HepG2 (cell line): Measurements from ENCODE around the gene TRMU. TPM values are rescaled to one million over a fixed set of nuclear protein-coding genes. Genes with fewer than 3 reads are reported as not detected.

ENCODE experiments used
- ARID2 ChIP-seq: sonication (generic); formaldehyde crosslinking; IDR thresholded peaks from 2 replicates; pipeline ENCODE4 v1.8.1; 2022; ENCODE audit warnings: mild to moderate bottlenecking, missing genetic modification reagents, borderline replicate concordance
- ATF1 ChIP-seq: IDR thresholded peaks from 2 replicates; pipeline ENCODE4 v1.6.1; 2016; ENCODE audit warnings: mild to moderate bottlenecking, control low read depth
- CBFB ChIP-seq: sonication (generic); formaldehyde crosslinking; IDR thresholded peaks from 2 replicates; pipeline ENCODE4 v1.4.0; 2020; ENCODE audit warnings: missing genetic modification reagents
- CENPX ChIP-seq: sonication (generic); formaldehyde crosslinking; IDR thresholded peaks from 2 replicates; pipeline ENCODE4 v1.9.0; 2021; ENCODE audit warnings: mild to moderate bottlenecking, missing genetic modification reagents, moderate library complexity
- DR1 ChIP-seq: sonication (generic); formaldehyde crosslinking; IDR thresholded peaks from 2 replicates; pipeline ENCODE4 v1.8.0; 2021; ENCODE audit warnings: mild to moderate bottlenecking, missing genetic modification reagents, inconsistent platforms
- EHMT2 ChIP-seq: fragments of 200-600 bp; sonication (generic); IDR thresholded peaks from 2 replicates; pipeline ENCODE4 v1.7.0; 2017; ENCODE audit warnings: antibody characterized with exemption, low read depth, low read length, borderline replicate concordance
- HNF4A ChIP-seq: sonication (generic); formaldehyde crosslinking; IDR thresholded peaks from 2 replicates; pipeline ENCODE4 v1.4.0; 2020; ENCODE audit warnings: missing genetic modification reagents
- IKZF1 ChIP-seq: fragments of 450-650 bp; IDR thresholded peaks from 2 replicates; pipeline ENCODE4 v1.7.1; 2016
- JUNB ChIP-seq: sonication (generic); formaldehyde crosslinking; IDR thresholded peaks from 2 replicates; pipeline ENCODE4 v1.8.0; 2022; ENCODE audit warnings: missing genetic modification reagents, mild to moderate bottlenecking, borderline replicate concordance
- MEIS1 ChIP-seq: sonication (generic); formaldehyde crosslinking; IDR thresholded peaks from 2 replicates; pipeline ENCODE4 v1.9.0; 2021; ENCODE audit warnings: mild to moderate bottlenecking, missing genetic modification reagents, moderate library complexity, borderline replicate concordance
- MYC ChIP-seq: sonication (generic); formaldehyde crosslinking; IDR thresholded peaks from 2 replicates; pipeline ENCODE4 v1.9.0; 2021; ENCODE audit warnings: missing genetic modification reagents, borderline replicate concordance
- POLR2A ChIP-seq, 2 experiments: IDR thresholded peaks; 2 replicates each; pipeline ENCODE4 v1.6.1; 2011; ENCODE audit warnings: low read depth in 2 of 2, low read length in 2 of 2, mild to moderate bottlenecking in 1 of 2, moderate library complexity in 1 of 2; ENCODE audit not compliant: insufficient read depth in 1 of 2
- RBAK ChIP-seq: sonication (generic); formaldehyde crosslinking; IDR thresholded peaks from 2 replicates; pipeline ENCODE4 v1.5.1; 2020; ENCODE audit warnings: mild to moderate bottlenecking, missing genetic modification reagents
- TCF7 ChIP-seq: sonication (generic); IDR thresholded peaks from 2 replicates; pipeline ENCODE4 v1.6.1; 2016; ENCODE audit warnings: antibody characterized with exemption, low read depth
- TOPORS ChIP-seq: sonication (generic); formaldehyde crosslinking; IDR thresholded peaks from 2 replicates; pipeline ENCODE4 v1.8.0; 2023; ENCODE audit warnings: mild to moderate bottlenecking, missing genetic modification reagents
- ZBTB25 ChIP-seq: IDR thresholded peaks from 2 replicates; pipeline ENCODE4 v1.6.1; 2018; ENCODE audit warnings: missing genetic modification reagents
- ZNF136 ChIP-seq: sonication (generic); formaldehyde crosslinking; IDR thresholded peaks from 2 replicates; pipeline ENCODE4 v1.8.1; 2022; ENCODE audit warnings: low read depth, mild to moderate bottlenecking, moderate library complexity, missing genetic modification reagents
- ZNF138 ChIP-seq: sonication (generic); formaldehyde crosslinking; IDR thresholded peaks from 2 replicates; pipeline ENCODE4 v1.5.0; 2020; ENCODE audit warnings: mild to moderate bottlenecking, low read depth, missing genetic modification reagents
- ZNF34 ChIP-seq: sonication (generic); formaldehyde crosslinking; IDR thresholded peaks from 2 replicates; pipeline ENCODE4 v1.4.0; 2020; ENCODE audit warnings: mild to moderate bottlenecking, missing genetic modification reagents, borderline replicate concordance
- ZNF543 ChIP-seq: sonication (generic); formaldehyde crosslinking; IDR thresholded peaks from 2 replicates; pipeline ENCODE4 v1.4.0; 2020; ENCODE audit warnings: mild to moderate bottlenecking, missing genetic modification reagents
- ZNF556 ChIP-seq: sonication (generic); formaldehyde crosslinking; IDR thresholded peaks from 2 replicates; pipeline ENCODE4 v1.4.0; 2020; ENCODE audit warnings: mild to moderate bottlenecking, missing genetic modification reagents, borderline replicate concordance
- ZNF607 ChIP-seq: sonication (generic); formaldehyde crosslinking; IDR thresholded peaks from 2 replicates; pipeline ENCODE4 v1.5.1; 2020; ENCODE audit warnings: missing genetic modification reagents, mild to moderate bottlenecking, borderline replicate concordance
- ZNF614 ChIP-seq: IDR thresholded peaks from 2 replicates; pipeline ENCODE4 v1.6.1; 2018; ENCODE audit warnings: missing biosample characterization, missing genetic modification reagents, inconsistent platforms, borderline replicate concordance
- ZSCAN21 ChIP-seq: sonication (generic); formaldehyde crosslinking; IDR thresholded peaks from 2 replicates; pipeline ENCODE4 v1.8.0; 2022; ENCODE audit warnings: mild to moderate bottlenecking, missing genetic modification reagents, moderate library complexity, borderline replicate concordance
- polyA plus RNA-seq, 8 experiments: library from polyadenylated mRNA; depleted of rRNA in 3 of 8; stranded (reverse) in 7 of 8; unstranded in 1 of 8; fragments of >200 nt; fragmentation: Illumina TruSeq in 4 of 8; extraction: Trizol in 4 of 8; gene quantifications; 2 replicates each; pipeline versions ENCODE4 v1.2.1 to v1.2.3, GENCODE V29; 2011 to 2016; ENCODE audit warnings: low read depth in 4 of 8, missing spikeins in 1 of 8, mixed read lengths in 1 of 8; ENCODE audit not compliant: insufficient read depth in 1 of 8
- total RNA-seq, 5 experiments: library from RNA; depleted of rRNA; stranded (reverse); fragments of >200 nt; fragmentation: Illumina TruSeq; extraction: Trizol; gene quantifications; 2 replicates each; pipeline ENCODE4 v1.2.3, GENCODE V29; 2016; ENCODE audit warnings: low read depth in 1 of 5
- TF ChIP-seq, protein P1 (sequence below): sonication (generic); formaldehyde crosslinking; IDR thresholded peaks from 2 replicates; pipeline ENCODE4 v1.8.0; 2022; ENCODE audit warnings: missing genetic modification reagents, mild to moderate bottlenecking, borderline replicate concordance
- TF ChIP-seq, protein P2 (sequence below): sonication (generic); formaldehyde crosslinking; IDR thresholded peaks from 2 replicates; pipeline ENCODE4 v1.5.1; 2020; ENCODE audit warnings: missing genetic modification reagents, mild to moderate bottlenecking, borderline replicate concordance

The TRMU gene
- total and polyA plus RNA-seq, 2 of the 13 experiments (the other 11 are each of a cell fraction or from before 2014, with no cell fraction given), result 31.0 to 50.2 TPM

- no peak for TF ChIP-seq DR1
- TF ChIP-seq ZNF136 (CRISPR knock-in tag), result no peak
- no peak for TF ChIP-seq EHMT2
- TF ChIP-seq ZNF556 (CRISPR knock-in tag), result peak; percentile 79; the same call in 1 of the 2 replicates
- TF ChIP-seq JUNB, result peak; percentile 99
- TF ChIP-seq ZNF543 (CRISPR knock-in tag), result peak; percentile 46; the same call in 1 of the 2 replicates
- 0 out of 2 replicates have a peak, but pooled peaks have one; percentile 78 for TF ChIP-seq ZNF34 (CRISPR knock-in tag)
- peak; percentile 52 to 55 for TF ChIP-seq POLR2A (IDR thresholded peaks at IDR 0.05; ENCODE audit: insufficient read depth in 1 of 2, low read depth in 2 of 2, low read length in 2 of 2)
- TF ChIP-seq ZBTB25 (CRISPR knock-in tag), result peak; percentile 48; the same call in 1 of the 2 replicates
- peak; percentile 91; the same call in 1 of the 2 replicates for TF ChIP-seq MEIS1 (CRISPR knock-in tag)
- TF ChIP-seq, protein P1, sequence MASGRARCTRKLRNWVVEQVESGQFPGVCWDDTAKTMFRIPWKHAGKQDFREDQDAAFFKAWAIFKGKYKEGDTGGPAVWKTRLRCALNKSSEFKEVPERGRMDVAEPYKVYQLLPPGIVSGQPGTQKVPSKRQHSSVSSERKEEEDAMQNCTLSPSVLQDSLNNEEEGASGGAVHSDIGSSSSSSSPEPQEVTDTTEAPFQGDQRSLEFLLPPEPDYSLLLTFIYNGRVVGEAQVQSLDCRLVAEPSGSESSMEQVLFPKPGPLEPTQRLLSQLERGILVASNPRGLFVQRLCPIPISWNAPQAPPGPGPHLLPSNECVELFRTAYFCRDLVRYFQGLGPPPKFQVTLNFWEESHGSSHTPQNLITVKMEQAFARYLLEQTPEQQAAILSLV, result no peak
- TF ChIP-seq ZNF138 (CRISPR knock-in tag), result no peak
- TF ChIP-seq MYC, result peak; percentile 67; the same call in 1 of the 2 replicates
- TF ChIP-seq ARID2 (CRISPR knock-in tag), result no peak
- TF ChIP-seq TOPORS (CRISPR knock-in tag), result peak; percentile 51; the same call in 1 of the 2 replicates
- no peak for TF ChIP-seq CENPX (CRISPR knock-in tag)
- TF ChIP-seq ZSCAN21, result no peak; the same call in 1 of the 2 replicates
- no peak for TF ChIP-seq RBAK (CRISPR knock-in tag)
- TF ChIP-seq, protein P2, sequence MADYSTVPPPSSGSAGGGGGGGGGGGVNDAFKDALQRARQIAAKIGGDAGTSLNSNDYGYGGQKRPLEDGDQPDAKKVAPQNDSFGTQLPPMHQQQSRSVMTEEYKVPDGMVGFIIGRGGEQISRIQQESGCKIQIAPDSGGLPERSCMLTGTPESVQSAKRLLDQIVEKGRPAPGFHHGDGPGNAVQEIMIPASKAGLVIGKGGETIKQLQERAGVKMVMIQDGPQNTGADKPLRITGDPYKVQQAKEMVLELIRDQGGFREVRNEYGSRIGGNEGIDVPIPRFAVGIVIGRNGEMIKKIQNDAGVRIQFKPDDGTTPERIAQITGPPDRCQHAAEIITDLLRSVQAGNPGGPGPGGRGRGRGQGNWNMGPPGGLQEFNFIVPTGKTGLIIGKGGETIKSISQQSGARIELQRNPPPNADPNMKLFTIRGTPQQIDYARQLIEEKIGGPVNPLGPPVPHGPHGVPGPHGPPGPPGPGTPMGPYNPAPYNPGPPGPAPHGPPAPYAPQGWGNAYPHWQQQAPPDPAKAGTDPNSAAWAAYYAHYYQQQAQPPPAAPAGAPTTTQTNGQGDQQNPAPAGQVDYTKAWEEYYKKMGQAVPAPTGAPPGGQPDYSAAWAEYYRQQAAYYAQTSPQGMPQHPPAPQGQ (CRISPR knock-in tag), result 0 out of 2 replicates have a peak, but pooled peaks have one; percentile 85
- no peak for TF ChIP-seq IKZF1
- peak; percentile 87; the same call in 1 of the 2 replicates for TF ChIP-seq ZNF607 (CRISPR knock-in tag)
- TF ChIP-seq HNF4A (CRISPR knock-in tag), result peak; percentile 79
- no peak for TF ChIP-seq ATF1 (CRISPR knock-in tag)
- peak; percentile 49; the same call in 1 of the 2 replicates for TF ChIP-seq ZNF614 (CRISPR knock-in tag)
- TF ChIP-seq TCF7, result peak; percentile 88
- TF ChIP-seq CBFB, result no peak
Measured at GRCh38 chr22:46377525-46378425, 42.3 kb downstream of the TRMU start (continued).
